Endothelial cell of umbilical vein (primary cell): ENCODE results near the gene ZMYND11. TPM values are rescaled to one million over a fixed set of nuclear protein-coding genes. Genes with fewer than 3 reads are reported as not detected.

Source experiments
- BruUV-seq: library from RNA; stranded (reverse); fragments of 400-500 nt; replicated peaks from 2 replicates; lab custom pipeline; 2021; lab: Mats Ljungman, UMichigan
- CTCF ChIA-PET: fragments of 300-600, 350-600 bp; sonication (Branson Sonifier 250); formaldehyde crosslinking; loops from one replicate; lab custom pipeline; 2021; ENCODE audit warnings: antibody characterized with exemption, inconsistent platforms; lab: Charles Lee
- POLR2A ChIA-PET: fragments of 300-600, 350-600 bp; sonication (Branson Sonifier 250); formaldehyde crosslinking; loops from one replicate; lab custom pipeline; 2021; ENCODE audit warnings: antibody characterized with exemption, inconsistent platforms; lab: Charles Lee
- DNase-seq: peaks from one replicate; pipeline ENCODE4 v3.0.0-alpha.2; 2011; ENCODE audit warnings: low read depth, low spot score
- FAIRE-seq: peaks from 2 replicates; lab custom pipeline; 2011; peaks lifted over from hg19 to GRCh38; lab: Jason Lieb, UNC
- H2AFZ ChIP-seq: 2 replicates; pipeline ENCODE4 v1.6.0; 2012; ENCODE audit warnings: low read depth, low read length, control low read depth, inconsistent platforms
- H3K27ac ChIP-seq: 2 replicates; pipeline ENCODE4 v1.5.1; 2011; ENCODE audit warnings: low read depth, mild to moderate bottlenecking, control low read depth, low read length, moderate library complexity; ENCODE audit not compliant: insufficient read depth
- H3K27me3 ChIP-seq, 2 experiments: 2 replicates each; pipeline versions ENCODE4 v1.6.0 to v1.6.1; 2011; ENCODE audit warnings: low read length in 2 of 2, mixed read lengths in 1 of 2; ENCODE audit not compliant: control insufficient read depth in 2 of 2, insufficient read depth in 2 of 2
- H3K36me3 ChIP-seq, 2 experiments: 2 replicates in 1 of 2; 3 replicates in 1 of 2; pipeline ENCODE4 v1.5.1; 2011; ENCODE audit warnings: low read length in 2 of 2, mild to moderate bottlenecking in 1 of 2, moderate library complexity in 1 of 2; ENCODE audit not compliant: control insufficient read depth in 2 of 2, insufficient read depth in 2 of 2; ENCODE audit errors: extremely low read depth in 1 of 2
- H3K4me1 ChIP-seq: 3 replicates; pipeline ENCODE4 v1.5.1; 2011; ENCODE audit warnings: mild to moderate bottlenecking, low read length; ENCODE audit not compliant: control insufficient read depth, insufficient read depth; ENCODE audit errors: extremely low read depth
- H3K4me2 ChIP-seq: 2 replicates; pipeline ENCODE4 v1.6.1; 2011; ENCODE audit warnings: low read length, control low read depth, mixed read lengths; ENCODE audit not compliant: insufficient read depth
- H3K4me3 ChIP-seq, 3 experiments: fragments of 200-600 bp in 1 of 3; sonication (generic), shearing (Covaris generic) in 1 of 3; replicated peaks in 1 of 3; 2 replicates each; pipeline ENCODE4 v1.5.1; 2011 to 2016; ENCODE audit warnings: control low read depth in 3 of 3, low read length in 3 of 3, mild to moderate bottlenecking in 2 of 3, inconsistent platforms in 1 of 3, low read depth in 1 of 3, moderate library complexity in 1 of 3; ENCODE audit not compliant: insufficient read depth in 1 of 3
- H3K79me2 ChIP-seq: 2 replicates; pipeline ENCODE4 v1.6.0; 2012; ENCODE audit warnings: low read length, inconsistent platforms; ENCODE audit not compliant: control insufficient read depth, insufficient read depth
- H3K9ac ChIP-seq: replicated peaks from 2 replicates; pipeline ENCODE3; 2011; ENCODE audit warnings: low read length, control low read depth; ENCODE audit not compliant: insufficient read depth; ENCODE audit errors: extremely low read depth
- H3K9me1 ChIP-seq: replicated peaks from 3 replicates; pipeline ENCODE4 v1.6.0; 2011; ENCODE audit warnings: mild to moderate bottlenecking, low read length; ENCODE audit not compliant: control insufficient read depth, insufficient read depth; ENCODE audit errors: extremely low read depth
- H3K9me3 ChIP-seq: replicated peaks from 2 replicates; pipeline ENCODE4 v1.5.1; 2012; ENCODE audit warnings: low read length, inconsistent platforms; ENCODE audit not compliant: control insufficient read depth, insufficient read depth
- H4K20me1 ChIP-seq: replicated peaks from 2 replicates; pipeline ENCODE3; 2011; ENCODE audit warnings: mild to moderate bottlenecking, low read length; ENCODE audit not compliant: control insufficient read depth, insufficient read depth; ENCODE audit errors: extremely low read depth
- EZH2 ChIP-seq: IDR thresholded peaks from 2 replicates; pipeline ENCODE4 v1.6.1; 2012; ENCODE audit warnings: borderline replicate concordance, low read depth, mild to moderate bottlenecking, moderate library complexity, low read length, inconsistent platforms; ENCODE audit not compliant: severe bottlenecking
- FOS ChIP-seq: IDR thresholded peaks from 2 replicates; pipeline ENCODE4 v1.6.1; 2011; ENCODE audit warnings: mild to moderate bottlenecking, low read length, moderate library complexity, borderline replicate concordance; ENCODE audit not compliant: insufficient read depth
- GATA2 ChIP-seq: IDR thresholded peaks from 2 replicates; pipeline ENCODE4 v1.7.0; 2011; ENCODE audit warnings: low read depth, mild to moderate bottlenecking, moderate library complexity, mixed read lengths, low read length; ENCODE audit not compliant: insufficient read length, insufficient read depth
- JUN ChIP-seq: IDR thresholded peaks from 2 replicates; pipeline ENCODE4 v1.6.1; 2011; ENCODE audit warnings: borderline replicate concordance, low read depth; ENCODE audit not compliant: insufficient read length, insufficient read depth
- MYC ChIP-seq: IDR thresholded peaks from one replicate; pipeline ENCODE4 v1.6.1; 2011; ENCODE audit warnings: mild to moderate bottlenecking, low read depth, low read length
- POLR2A ChIP-seq: IDR thresholded peaks from 2 replicates; pipeline ENCODE4 v1.6.1; 2012; ENCODE audit warnings: low read depth, mild to moderate bottlenecking, control low read depth, low read length
- POLR2AphosphoS5 ChIP-seq: IDR thresholded peaks from 2 replicates; pipeline ENCODE4 v1.6.1; 2012; ENCODE audit warnings: low read depth, mild to moderate bottlenecking, control low read depth, low read length, moderate library complexity; ENCODE audit not compliant: insufficient read depth
- dilution Hi-C: fragments of 300-500 bp; cut with MboI; formaldehyde crosslinking; loops from one replicate; pipeline ENCODE4 v1.15.0; 2019; ENCODE audit warnings: low sequenced_read_pairs; ENCODE audit not compliant: extremely low pct_ligation_motif_present
- intact Hi-C: fragments of 100-400 bp; cut with micrococcal nuclease; formaldehyde crosslinking; loops from one replicate; pipeline ENCODE4 v1.10.0; 2022
- polyA plus RNA-seq, 4 experiments: library from polyadenylated mRNA; depleted of rRNA in 3 of 4; stranded (reverse) in 3 of 4; unstranded in 1 of 4; fragments of >200 nt; gene quantifications; 2 replicates each; pipeline versions ENCODE4 v1.2.1 to v1.2.3, GENCODE V29; 2011 to 2012; ENCODE audit warnings: missing spikeins in 1 of 4
- total RNA-seq: library from RNA; stranded (reverse); gene quantifications from 2 replicates; pipeline ENCODE4 v1.2.3, GENCODE V29; 2021
- TF ChIP-seq, protein P1 (sequence below): IDR thresholded peaks from 2 replicates; pipeline ENCODE4 v1.6.1; 2011; ENCODE audit not compliant: insufficient read depth, insufficient read length
- TF ChIP-seq, protein P2 (sequence below), 2 donors: IDR thresholded peaks; 1 replicate in 1 of 2; 2 replicates in 1 of 2; pipeline ENCODE4 v1.5.1; 2011; ENCODE audit warnings: low read length in 2 of 2, mild to moderate bottlenecking in 2 of 2, moderate library complexity in 2 of 2, control low read depth in 1 of 2, inconsistent platforms in 1 of 2, low read depth in 1 of 2; ENCODE audit not compliant: insufficient read depth in 1 of 2; ENCODE audit errors: extremely low read depth in 1 of 2

Gene ZMYND11
- total and polyA plus RNA-seq, 2 donors (not counting 3 experiments of a cell fraction or from before 2014, with no cell fraction given), result 17.0 to 56.0 TPM

- no peaks in the 10 kb centered on the region for H3K79me2 ChIP-seq
- no peak overlapping the region for H2AFZ ChIP-seq
- H3K36me3 ChIP-seq, result no peaks in the 10 kb centered on the region
- H3K9ac ChIP-seq, result no peak overlapping the region
- DNase-seq, result no peak
- ChIA-PET CTCF (no interaction called here), POLR2A (no interaction called here)
- TF ChIP-seq EZH2 (no peak), MYC (no peak), POLR2A (no peak), JUN (no peak), GATA2 (no peak), POLR2AphosphoS5 (no peak), FOS (no peak)
- TF ChIP-seq, protein P1, sequence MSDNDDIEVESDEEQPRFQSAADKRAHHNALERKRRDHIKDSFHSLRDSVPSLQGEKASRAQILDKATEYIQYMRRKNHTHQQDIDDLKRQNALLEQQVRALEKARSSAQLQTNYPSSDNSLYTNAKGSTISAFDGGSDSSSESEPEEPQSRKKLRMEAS, result no peak
- TF ChIP-seq, protein P2, sequence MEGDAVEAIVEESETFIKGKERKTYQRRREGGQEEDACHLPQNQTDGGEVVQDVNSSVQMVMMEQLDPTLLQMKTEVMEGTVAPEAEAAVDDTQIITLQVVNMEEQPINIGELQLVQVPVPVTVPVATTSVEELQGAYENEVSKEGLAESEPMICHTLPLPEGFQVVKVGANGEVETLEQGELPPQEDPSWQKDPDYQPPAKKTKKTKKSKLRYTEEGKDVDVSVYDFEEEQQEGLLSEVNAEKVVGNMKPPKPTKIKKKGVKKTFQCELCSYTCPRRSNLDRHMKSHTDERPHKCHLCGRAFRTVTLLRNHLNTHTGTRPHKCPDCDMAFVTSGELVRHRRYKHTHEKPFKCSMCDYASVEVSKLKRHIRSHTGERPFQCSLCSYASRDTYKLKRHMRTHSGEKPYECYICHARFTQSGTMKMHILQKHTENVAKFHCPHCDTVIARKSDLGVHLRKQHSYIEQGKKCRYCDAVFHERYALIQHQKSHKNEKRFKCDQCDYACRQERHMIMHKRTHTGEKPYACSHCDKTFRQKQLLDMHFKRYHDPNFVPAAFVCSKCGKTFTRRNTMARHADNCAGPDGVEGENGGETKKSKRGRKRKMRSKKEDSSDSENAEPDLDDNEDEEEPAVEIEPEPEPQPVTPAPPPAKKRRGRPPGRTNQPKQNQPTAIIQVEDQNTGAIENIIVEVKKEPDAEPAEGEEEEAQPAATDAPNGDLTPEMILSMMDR (IDR thresholded peaks at IDR 0.05; ENCODE audit: extremely low read depth in 1 of 2, insufficient read depth in 1 of 2, low read depth in 1 of 2, low read length in 2 of 2), result no peak
- no peaks in the 10 kb centered on the region for H4K20me1 ChIP-seq
- H3K27ac ChIP-seq, result no peak overlapping the region
- no peaks in the 10 kb centered on the region for H3K27me3 ChIP-seq
- no peak for FAIRE-seq
- H3K9me1 ChIP-seq, result no peaks in the 10 kb centered on the region
- intact Hi-C loops (no loop called here), dilution Hi-C loops (no loop called here)
- BruUV-seq, result no TSS peak
- H3K9me3 ChIP-seq, result no peaks in the 10 kb centered on the region
- H3K4me3 ChIP-seq, result no peak overlapping the region
- H3K4me2 ChIP-seq, result no peak overlapping the region
- H3K4me1 ChIP-seq, result no peaks in the 10 kb centered on the region
Observed at GRCh38 chr10:283140-283479, 147.9 kb downstream of the ZMYND11 start.
